GM19372 (cell line): ENCODE measurements around the gene C2CD4C.
"Not testable (repeated sequence)": the region's sequence is repeated elsewhere in the genome, so short reads cannot be mapped to it uniquely, and the experiment has no call there.

ENCODE experiments used
- ATAC-seq: cut with Tn5 transposase; IDR thresholded peaks from one replicate; pipeline ENCODE4 v1.9.1; 2021; ENCODE audit warnings: mild to moderate bottlenecking, low read depth, moderate library complexity; ENCODE audit not compliant: unreplicated experiment

Gene C2CD4C

GRCh38 chr19:369876-370275 is 39.1 kb downstream of the C2CD4C start:
- ATAC-seq: no peak

DNA sequence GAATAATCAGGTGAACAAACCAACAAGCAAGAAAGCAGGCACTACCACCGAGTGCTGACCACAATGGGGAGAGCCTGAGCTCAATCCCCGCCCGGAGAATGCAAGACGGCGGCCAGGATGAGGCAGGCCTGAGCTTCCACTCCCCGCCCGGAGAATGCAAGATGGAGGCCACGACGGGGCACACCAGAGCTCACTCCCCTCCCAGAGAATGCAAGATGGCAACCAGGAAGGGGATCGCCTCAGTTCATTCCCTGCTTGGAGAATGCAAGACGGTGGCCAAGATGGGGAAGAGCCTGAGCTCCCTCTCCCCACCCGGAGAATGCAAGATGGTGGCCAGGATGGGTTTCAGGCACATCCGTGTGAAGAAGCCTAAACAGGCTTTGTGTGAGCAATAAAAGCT is 39.7 kb downstream of the C2CD4C start:
- ATAC-seq: no peak

DNA sequence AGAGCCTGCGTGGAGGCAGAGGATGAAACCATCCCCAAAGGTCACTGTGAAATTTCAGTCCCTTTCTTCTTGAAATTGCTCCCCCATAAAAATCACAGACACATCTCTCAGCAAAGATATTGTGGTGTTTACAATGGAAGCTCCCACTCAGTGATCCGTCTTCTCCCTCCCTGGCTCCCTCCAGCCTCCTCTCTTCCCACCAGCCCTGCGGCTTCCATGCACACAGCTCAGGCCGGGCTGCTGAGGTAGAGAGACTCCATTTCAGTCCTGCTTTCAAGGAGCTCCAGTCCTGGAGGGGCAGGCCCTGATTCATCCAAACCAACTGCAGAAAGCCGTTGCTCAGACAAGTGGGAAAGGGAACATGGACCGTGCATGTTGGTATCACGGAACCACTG is 40.3 kb downstream of the C2CD4C start:
- no peak for ATAC-seq

GRCh38 chr19:367963-368629 is 40.9 kb downstream of the C2CD4C start:
- no peak for ATAC-seq

- no peak for ATAC-seq
Observed at GRCh38 chr19:367561-367960, 41.4 kb downstream of the C2CD4C start.

GRCh38 chr19:366951-367350 is 42.0 kb downstream of the C2CD4C start:
- no peak for ATAC-seq

- ATAC-seq: no peak
Observed at GRCh38 chr19:366205-366783, 42.7 kb downstream of the C2CD4C start.

GRCh38 chr19:364496-365287 is 44.3 kb downstream of the C2CD4C start:
- no peak for ATAC-seq

- ATAC-seq: no peak
Observed at GRCh38 chr19:362683-363082, 46.3 kb downstream of the C2CD4C start.

DNA sequence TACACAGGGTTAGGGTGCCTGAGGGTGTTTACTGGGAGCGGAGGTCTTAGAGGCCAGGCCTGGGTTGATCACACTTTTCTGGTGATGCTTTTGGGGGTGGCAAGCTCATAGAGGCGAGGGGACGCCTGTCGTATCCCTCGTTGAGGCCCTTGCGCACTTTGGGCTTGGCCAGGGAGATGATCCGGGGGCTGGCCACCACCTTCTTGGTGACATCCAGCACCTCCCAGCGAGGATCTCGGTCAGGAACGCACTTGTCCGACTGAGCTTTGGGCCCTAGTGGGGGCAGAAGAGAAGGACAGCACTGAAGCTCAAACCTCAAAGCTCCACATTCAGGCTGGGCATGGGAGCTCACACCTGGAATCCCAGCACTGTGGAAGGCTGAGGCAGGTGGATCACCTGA is 46.8 kb downstream of the C2CD4C start:
- no peak for ATAC-seq

GRCh38 chr19:359653-359925 is 49.4 kb downstream of the C2CD4C start:
- no peak for ATAC-seq

DNA sequence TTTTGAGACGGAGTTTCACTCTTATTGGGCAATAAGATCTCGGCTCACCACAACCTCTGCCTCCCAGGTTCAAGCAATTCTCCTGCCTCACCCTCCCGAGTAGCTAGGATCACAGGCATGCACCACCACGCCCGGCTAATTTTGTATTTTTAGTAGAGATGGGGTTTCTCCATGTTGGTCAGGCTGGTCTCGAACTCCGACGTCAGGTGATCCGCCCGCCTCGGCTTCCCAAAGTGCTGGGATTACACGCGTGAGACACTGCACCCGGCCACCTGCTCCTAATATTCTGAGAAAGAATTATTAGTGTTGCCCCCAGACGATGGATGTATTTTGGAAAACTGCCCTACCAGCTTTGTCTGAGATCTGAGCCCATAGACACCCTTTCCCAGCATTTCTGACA is 53.4 kb downstream of the C2CD4C start:
- not testable (repeated sequence) for ATAC-seq
